Activated CD8-positive, alpha-beta memory T cell treated with anti-CD3 and anti-CD28 coated beads, Interleukin-2, amount 50 U/mL, for 24 hours (primary cell): ENCODE measurements around the gene KRTAP2-4.
"Not testable (repeated sequence)": the region's sequence is repeated elsewhere in the genome, so short reads cannot be mapped to it uniquely, and the experiment has no call there.

Experiments
- DNase-seq: peaks from one replicate; pipeline ENCODE4 v3.0.0-alpha.2; 2020; ENCODE audit errors: extremely low read depth

The KRTAP2-4 gene

GRCh38 chr17:41065829-41066624 lies at the start of gene KRTAP2-4:
KRTAP2-4 (minus strand) TSS chr17:41065879; CDS start chr17:41065845, 34 bp downstream.
- DNase-seq = no peak

- DNase-seq = no peak
Observed at GRCh38 chr17:41111151-41111885, 45.6 kb upstream of the KRTAP2-4 start.

GRCh38 chr17:41108728-41109386 lies 43.2 kb upstream of the KRTAP2-4 start:
- DNase-seq = not testable (repeated sequence)

- DNase-seq = no peak
Observed at GRCh38 chr17:41107941-41108450, 42.3 kb upstream of the KRTAP2-4 start.

- DNase-seq = not testable (repeated sequence)
Observed at GRCh38 chr17:41105347-41105746, 39.7 kb upstream of the KRTAP2-4 start, which contains the start of gene KRTAP4-9. KRTAP4-9 (plus strand) TSS chr17:41105389; CDS start chr17:41105389, 0 bp downstream.

GRCh38 chr17:41104386-41105038 lies 38.8 kb upstream of the KRTAP2-4 start:
- DNase-seq = not testable (repeated sequence)

GRCh38 chr17:41103896-41104295 lies 38.2 kb upstream of the KRTAP2-4 start:
- DNase-seq = no peak

- no peak for DNase-seq
Observed at GRCh38 chr17:41101586-41102259, 36.0 kb upstream of the KRTAP2-4 start, which contains the start of gene KRTAP4-16. KRTAP4-16 (minus strand) TSS chr17:41102209; CDS start chr17:41102209, 0 bp downstream.

GRCh38 chr17:41099682-41100480 lies 34.2 kb upstream of the KRTAP2-4 start:
- DNase-seq = not testable (repeated sequence)

- DNase-seq = no peak
Observed at GRCh38 chr17:41098481-41098880, 32.8 kb upstream of the KRTAP2-4 start.

GRCh38 chr17:41098042-41098441 lies 32.4 kb upstream of the KRTAP2-4 start, which contains the start of gene KRTAP4-8:
KRTAP4-8 (minus strand) TSS chr17:41098142; CDS start chr17:41098084, 58 bp downstream.
- no peak for DNase-seq

- DNase-seq = no peak
Observed at GRCh38 chr17:41096055-41096454, 30.4 kb upstream of the KRTAP2-4 start.

- not testable (repeated sequence) for DNase-seq
Observed at GRCh38 chr17:41088760-41089352, 23.2 kb upstream of the KRTAP2-4 start.

GRCh38 chr17:41084100-41084856 lies 18.6 kb upstream of the KRTAP2-4 start, which contains the start of gene KRTAP4-7:
KRTAP4-7 (plus strand) TSS chr17:41084150; CDS start chr17:41084207, 57 bp downstream.
- DNase-seq = not testable (repeated sequence)

- DNase-seq = not testable (repeated sequence)
Observed at GRCh38 chr17:41083427-41083826, 17.7 kb upstream of the KRTAP2-4 start.

GRCh38 chr17:41082626-41083025 lies 16.9 kb upstream of the KRTAP2-4 start:
- no peak for DNase-seq

- no peak for DNase-seq
Observed at GRCh38 chr17:41076788-41077187, 11.1 kb upstream of the KRTAP2-4 start.

GRCh38 chr17:41073676-41074075 lies 8.0 kb upstream of the KRTAP2-4 start:
- DNase-seq = no peak
